ENCODE results near the gene GRN. TPM values are rescaled to one million over a fixed set of nuclear protein-coding genes. Genes with fewer than 3 reads are reported as not detected.

The GRN gene
- polyA plus RNA-seq, 1 donor from 2014 or later, result 219 TPM

GRCh38 chr17:44314869-44315661 is 30.0 kb upstream of the GRN start:
- Mint-ChIP-seq H3K4me3 (peak overlapping the region; percentile 14 to 92 (median 74)), H3K27me3 (peaks cover 28% of the 10 kb centered on the region), H3K27ac (no peak overlapping the region), H3K4me1 (peaks cover 10 to 13% (median 12%) of the 10 kb centered on the region in 3 donors), H3K9me3 (peaks cover 0 to 4% (median 3%) of the 10 kb centered on the region in 3 donors), H3K36me3 (peaks cover 3% of the 10 kb centered on the region)

DNA sequence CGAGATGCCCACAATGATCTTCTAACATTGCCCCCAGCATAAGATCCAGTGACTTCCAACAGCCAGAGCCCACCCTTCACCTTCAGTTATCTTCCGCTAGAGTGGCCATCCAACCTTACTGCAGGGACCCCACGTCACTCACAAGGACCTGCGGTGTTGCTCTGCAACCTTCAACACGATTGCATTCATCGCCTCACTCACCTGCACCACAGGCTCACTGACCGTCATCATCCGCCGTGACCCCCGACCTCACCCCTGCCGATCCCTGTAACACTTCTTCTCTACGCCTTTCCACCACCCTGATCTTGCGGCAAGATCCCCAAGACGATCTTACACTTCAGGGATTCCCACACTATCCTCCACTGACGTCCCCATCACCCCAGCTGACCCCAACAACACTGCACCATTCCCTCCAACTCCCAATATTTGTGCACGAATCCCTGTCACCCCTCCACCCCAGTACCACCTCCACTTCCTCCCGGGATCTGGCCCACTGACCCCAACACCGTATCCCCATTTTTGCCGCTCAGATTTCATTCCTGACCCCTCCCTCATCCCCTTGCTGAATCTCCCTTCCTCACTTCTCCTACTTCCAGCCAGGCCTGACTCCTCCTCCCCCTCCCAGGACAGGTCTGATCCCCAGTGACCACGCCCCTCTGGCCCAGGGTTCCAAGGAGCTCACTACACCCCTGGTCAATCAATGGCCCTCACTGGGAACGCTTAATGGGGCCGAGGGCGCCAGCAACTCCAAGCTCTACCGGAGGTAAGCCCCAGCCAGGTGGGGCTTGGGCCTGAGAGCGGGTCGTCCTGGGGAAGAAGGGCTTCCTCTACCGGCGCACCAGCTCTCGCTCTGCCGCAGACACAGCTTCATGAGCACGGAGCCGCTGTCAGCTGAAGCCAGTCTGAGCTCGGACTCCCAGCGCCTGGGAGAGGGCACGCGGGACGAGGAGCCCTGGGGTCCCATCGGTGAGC is 29.1 kb upstream of the GRN start:
- Mint-ChIP-seq H3K27me3 (peaks cover 28% of the 10 kb centered on the region), H3K36me3 (peaks cover 3% of the 10 kb centered on the region), H3K4me3 (peak overlapping the region; percentile 14 to 92 (median 76)), H3K27ac (no peak overlapping the region), H3K4me1 (peaks cover 8 to 13% (median 9%) of the 10 kb centered on the region in 3 donors), H3K9me3 (peaks cover 0 to 4% (median 3%) of the 10 kb centered on the region in 3 donors)

- H3K9me3 Mint-ChIP-seq, result peaks cover 0 to 4% (median 3%) of the 10 kb centered on the region in 3 donors
- H3K36me3 Mint-ChIP-seq, result peaks cover 3% of the 10 kb centered on the region
- H3K4me3 Mint-ChIP-seq, result peak overlapping the region in 1 of 4 donors; percentile 14
- H3K27ac Mint-ChIP-seq, result peak overlapping the region in 1 of 3 donors; percentile 34
- peaks cover 28% of the 10 kb centered on the region for H3K27me3 Mint-ChIP-seq
- peaks cover 8 to 13% (median 9%) of the 10 kb centered on the region in 3 donors for H3K4me1 Mint-ChIP-seq
Measured at GRCh38 chr17:44317545-44317944, 27.6 kb upstream of the GRN start.

DNA sequence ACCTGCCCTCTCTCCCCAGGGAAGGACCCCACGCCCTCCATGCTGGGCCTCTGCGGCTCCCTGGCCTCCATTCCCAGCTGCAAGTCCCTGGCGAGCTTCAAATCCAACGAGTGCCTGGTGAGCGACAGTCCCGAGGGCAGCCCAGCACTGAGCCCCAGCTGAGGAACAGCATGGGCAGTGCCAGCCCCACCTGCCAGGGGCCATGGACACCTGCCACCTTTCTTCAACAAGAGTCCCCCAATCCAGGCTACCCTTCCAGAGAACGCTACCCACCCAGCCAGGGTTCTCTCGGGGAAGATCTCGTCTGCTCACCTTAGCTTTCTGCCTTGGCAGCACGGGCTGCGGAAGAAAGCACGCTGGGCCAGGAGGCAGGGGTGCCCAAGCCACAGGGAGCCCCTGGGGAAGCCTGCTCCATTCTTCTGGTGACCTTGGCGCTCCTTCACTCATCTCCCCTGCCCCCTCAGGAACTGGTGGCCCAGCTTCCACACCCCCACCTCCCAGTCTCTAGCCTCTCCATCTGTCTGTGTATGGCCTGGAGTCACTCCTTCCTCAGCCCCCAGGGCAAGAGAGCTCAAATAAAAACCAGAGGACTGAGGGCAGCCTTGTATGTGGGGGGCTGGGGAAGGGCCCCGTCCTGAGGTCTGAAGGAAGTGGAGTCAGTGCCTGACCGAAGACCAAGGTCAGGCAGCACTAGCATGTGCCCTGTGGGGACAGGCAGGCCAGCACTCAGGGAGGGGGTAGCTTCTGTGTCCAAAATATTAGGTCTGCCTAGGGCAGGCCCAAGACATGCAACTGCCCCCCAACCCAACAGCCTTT is 26.8 kb upstream of the GRN start:
- Mint-ChIP-seq H3K4me3 (peak overlapping the region in 1 of 4 donors; percentile 63), H3K36me3 (peaks cover 3% of the 10 kb centered on the region), H3K27me3 (peaks cover 28% of the 10 kb centered on the region), H3K4me1 (peaks cover 9 to 13% (median 9%) of the 10 kb centered on the region in 3 donors), H3K27ac (no peak overlapping the region), H3K9me3 (peaks cover 0 to 4% (median 3%) of the 10 kb centered on the region in 3 donors)

DNA sequence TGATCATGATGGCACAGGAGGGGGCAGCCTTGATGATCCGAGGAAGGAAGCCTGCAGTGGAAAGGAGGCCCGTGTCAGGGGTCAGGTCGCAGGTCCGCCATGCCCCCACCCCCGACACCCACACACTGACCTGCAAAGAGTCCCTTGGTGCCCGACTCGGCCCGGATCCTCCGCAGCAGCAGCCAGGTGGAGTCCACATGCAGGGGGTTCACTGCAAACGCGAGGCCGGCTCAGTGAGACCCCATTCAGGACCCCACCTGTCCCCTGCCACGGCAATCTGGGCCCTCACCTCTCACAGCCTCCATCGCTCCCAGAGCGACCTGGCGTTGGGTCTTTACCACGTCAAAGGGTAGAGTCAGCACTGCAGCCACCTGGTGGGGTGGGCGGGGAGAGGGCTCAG is 25.0 kb upstream of the GRN start:
- peaks cover 20% of the 10 kb centered on the region for H3K27me3 Mint-ChIP-seq
- peaks cover 10 to 14% (median 12%) of the 10 kb centered on the region in 3 donors for H3K4me1 Mint-ChIP-seq
- H3K9me3 Mint-ChIP-seq, result peaks cover 0 to 4% (median 3%) of the 10 kb centered on the region in 3 donors
- peaks cover 3% of the 10 kb centered on the region for H3K36me3 Mint-ChIP-seq
- no peak overlapping the region for H3K4me3 Mint-ChIP-seq
- H3K27ac Mint-ChIP-seq, result no peak overlapping the region

DNA sequence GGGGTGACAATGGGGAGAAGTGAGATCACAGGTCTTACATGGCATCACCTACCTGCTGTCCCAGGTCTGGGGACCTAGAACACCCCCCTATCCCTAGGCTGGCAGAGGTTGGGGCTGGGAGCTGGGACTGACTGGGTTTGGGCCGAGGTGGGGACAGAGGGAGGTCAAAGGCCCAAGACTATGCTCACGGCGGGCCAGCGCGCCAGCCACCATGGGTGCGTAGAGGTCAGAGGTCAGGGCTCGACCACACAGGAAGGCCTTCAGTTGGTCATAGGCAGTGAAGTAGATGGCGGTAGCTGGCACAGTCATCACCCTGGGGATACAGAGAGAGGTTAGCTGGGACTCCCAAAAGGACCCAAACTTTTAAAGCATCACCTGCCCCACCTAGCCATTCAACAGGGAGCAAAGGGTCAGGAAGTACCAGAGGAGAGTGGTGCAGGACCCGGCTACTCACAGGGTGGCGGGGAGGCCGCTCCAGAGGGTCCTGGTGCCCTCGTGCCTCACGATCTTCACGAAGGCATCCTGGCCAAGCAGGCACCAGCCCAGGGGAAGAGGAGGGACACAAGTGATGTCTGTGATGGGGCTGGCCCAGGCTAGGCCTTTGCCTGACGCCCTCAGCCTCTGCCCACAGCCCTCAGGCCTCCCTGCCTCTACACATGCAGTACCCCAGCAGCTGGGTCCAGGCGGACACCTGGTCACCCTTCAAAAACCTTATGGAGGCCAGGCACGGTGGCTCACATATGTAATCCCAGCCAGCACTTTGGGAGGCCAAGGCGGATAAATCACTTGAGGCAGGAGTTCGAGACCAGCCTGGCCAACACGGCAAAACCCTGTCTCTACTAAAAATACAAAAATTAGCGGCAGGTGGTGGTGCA is 23.6 kb upstream of the GRN start:
- peaks cover 10% of the 10 kb centered on the region for H3K27me3 Mint-ChIP-seq
- H3K9me3 Mint-ChIP-seq, result peaks cover 0 to 3% (median 1%) of the 10 kb centered on the region in 3 donors
- H3K36me3 Mint-ChIP-seq, result peaks cover 3% of the 10 kb centered on the region
- H3K27ac Mint-ChIP-seq, result peak overlapping the region in 2 of 3 donors; percentile 42 to 74
- H3K4me3 Mint-ChIP-seq, result peak overlapping the region in 1 of 4 donors; percentile 79
- peaks cover 6 to 14% (median 6%) of the 10 kb centered on the region in 3 donors for H3K4me1 Mint-ChIP-seq

GRCh38 chr17:44322236-44322895 is 22.7 kb upstream of the GRN start:
- Mint-ChIP-seq H3K4me3 (peak overlapping the region; percentile 17 to 79 (median 52)), H3K9me3 (peaks cover 0 to 2% (median under 1%) of the 10 kb centered on the region in 3 donors), H3K36me3 (peaks cover 3% of the 10 kb centered on the region), H3K27me3 (peaks cover under 1% of the 10 kb centered on the region), H3K4me1 (peaks cover 9 to 16% (median 10%) of the 10 kb centered on the region in 3 donors), H3K27ac (peak overlapping the region in 1 of 3 donors; percentile 43)

GRCh38 chr17:44323359-44324091 is 21.6 kb upstream of the GRN start:
- no peaks in the 10 kb centered on the region for H3K27me3 Mint-ChIP-seq
- H3K4me1 Mint-ChIP-seq, result peaks cover 12 to 14% (median 14%) of the 10 kb centered on the region in 3 donors
- H3K27ac Mint-ChIP-seq, result peak overlapping the region in 2 of 3 donors; percentile 39 to 76
- no peaks in the 10 kb centered on the region for H3K36me3 Mint-ChIP-seq
- peak overlapping the region; percentile 79 to 91 (median 86) for H3K4me3 Mint-ChIP-seq
- no peaks in the 10 kb centered on the region for H3K9me3 Mint-ChIP-seq

GRCh38 chr17:44324092-44324570 is 21.0 kb upstream of the GRN start:
- Mint-ChIP-seq H3K4me1 (peaks cover 12 to 14% (median 14%) of the 10 kb centered on the region in 3 donors), H3K27me3 (no peaks in the 10 kb centered on the region), H3K9me3 (no peaks in the 10 kb centered on the region), H3K27ac (peak overlapping the region in 2 of 3 donors; percentile 23 to 76), H3K36me3 (no peaks in the 10 kb centered on the region), H3K4me3 (peak overlapping the region; percentile 78 to 91 (median 86))

- Mint-ChIP-seq H3K36me3 (no peaks in the 10 kb centered on the region), H3K4me3 (peak within 1 kb of the TSS; percentile 92 to 99 (median 97)), H3K27ac (peak within 1 kb of the TSS; percentile 98 to 100 (median 99)), H3K9me3 (no peaks in the 10 kb centered on the region), H3K4me1 (peaks cover 12 to 14% (median 14%) of the 10 kb centered on the region in 3 donors), H3K27me3 (no peaks in the 10 kb centered on the region)
Measured at GRCh38 chr17:44324571-44325275, 20.4 kb upstream of the GRN start, which contains the start of gene SLC25A39. SLC25A39 (minus strand) TSS chr17:44324823; CDS start chr17:44323562, 1,261 bp downstream.

DNA sequence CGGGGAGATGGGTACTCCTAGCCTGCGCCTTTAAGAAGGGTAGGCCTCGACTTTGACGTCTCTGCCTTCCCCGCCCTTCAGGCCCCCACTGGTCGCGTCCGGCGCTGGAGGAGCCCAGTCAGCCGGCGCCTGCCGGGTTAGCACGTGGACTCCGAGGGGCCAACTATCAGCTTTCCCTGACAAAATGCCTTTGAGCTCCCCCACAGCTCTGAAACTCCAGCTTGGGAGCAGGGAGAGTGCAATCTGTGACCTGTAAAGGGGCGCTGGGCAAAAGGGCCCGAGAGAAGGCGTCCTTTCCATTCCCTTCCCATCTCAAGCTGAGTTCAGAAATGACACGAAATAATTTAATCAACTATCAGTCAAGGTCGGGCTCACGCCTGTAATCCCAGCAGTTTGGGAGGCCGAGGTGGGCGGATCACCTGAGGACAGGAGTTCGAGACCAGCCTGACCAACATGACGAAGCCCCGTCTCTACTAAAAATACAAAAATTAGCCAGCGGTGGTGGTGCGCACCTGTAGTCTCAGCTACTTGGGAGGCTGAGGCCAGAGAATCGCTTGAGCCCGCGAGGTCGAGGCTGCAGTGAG is 18.1 kb upstream of the GRN start:
- H3K27ac Mint-ChIP-seq, result peak overlapping the region; percentile 89 to 100 (median 98)
- no peaks in the 10 kb centered on the region for H3K27me3 Mint-ChIP-seq
- peaks cover 15 to 21% (median 20%) of the 10 kb centered on the region in 3 donors for H3K4me1 Mint-ChIP-seq
- H3K9me3 Mint-ChIP-seq, result no peaks in the 10 kb centered on the region
- H3K4me3 Mint-ChIP-seq, result peak overlapping the region; percentile 62 to 99 (median 82)
- no peaks in the 10 kb centered on the region for H3K36me3 Mint-ChIP-seq

Measured in IgD-negative memory B cell (primary cell).